ENCODE measurements around the gene RBM5.
A peak's percentile ranks its signal among the peaks of the same experiment; 100 is the strongest.

Gene RBM5

GRCh38 chr3:50121072-50122032 lies 32.6 kb downstream of the RBM5 start:
- peak; percentile 84 for DNase-seq (ENCODE audit: low read depth, low spot score)

DNA sequence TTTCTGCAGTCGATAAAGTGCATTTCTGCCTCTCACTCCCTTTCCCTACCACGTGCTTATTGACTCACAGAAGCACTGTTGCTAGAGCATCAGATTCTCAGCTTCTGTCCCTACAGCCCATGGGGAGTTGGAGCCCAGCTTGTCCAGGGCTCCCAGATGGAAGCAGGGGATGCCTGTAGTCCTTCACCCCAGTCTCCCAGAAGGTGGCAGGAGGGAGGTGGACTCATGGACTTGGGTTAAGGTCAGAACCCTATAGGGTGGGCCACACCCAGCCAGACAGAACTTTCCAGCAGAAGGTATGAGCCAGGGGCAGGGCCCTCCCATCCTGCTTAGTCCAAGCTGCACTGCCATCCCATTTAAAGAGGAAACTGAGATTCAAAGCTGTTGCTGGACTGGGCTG lies 33.4 kb downstream of the RBM5 start:
- DNase-seq (ENCODE audit: low read depth, low spot score) = no peak

- DNase-seq (ENCODE audit: low read depth, low spot score) = no peak
These were observed 34.1 kb downstream of the RBM5 start for GRCh38 chr3:50122661-50123391.

DNA sequence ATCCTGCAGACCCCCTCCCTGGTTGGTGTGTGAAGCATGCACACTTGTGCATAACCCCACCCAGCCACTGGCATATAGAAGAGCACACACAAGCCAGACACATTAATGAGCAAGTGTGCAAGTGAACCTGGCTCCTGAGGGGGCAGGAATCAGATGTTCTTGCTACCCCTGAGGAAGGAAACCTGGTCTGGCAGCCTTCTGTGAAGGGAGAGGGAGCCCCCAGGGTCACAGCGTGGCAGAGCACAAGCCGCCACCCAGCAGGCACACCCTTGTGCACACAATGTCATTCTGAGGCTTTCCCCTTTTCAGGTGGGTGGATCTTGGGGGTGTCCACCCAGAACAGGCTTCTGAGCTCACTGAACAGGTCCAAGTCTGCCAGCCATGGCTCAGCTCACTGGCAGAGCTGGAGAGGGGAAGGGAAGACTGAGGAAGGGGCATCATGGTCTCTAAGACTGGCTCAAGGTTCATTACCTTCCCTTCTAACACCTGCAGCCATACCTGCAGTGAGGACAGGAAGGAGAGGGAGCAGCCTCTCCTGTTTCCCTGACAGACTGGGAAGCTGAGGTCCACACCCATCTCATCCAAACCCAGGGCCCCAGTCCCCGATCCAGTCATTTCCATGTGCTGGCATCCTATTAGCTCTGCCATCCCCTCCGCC lies 34.8 kb downstream of the RBM5 start:
- no peak for DNase-seq (ENCODE audit: low read depth, low spot score)

DNA sequence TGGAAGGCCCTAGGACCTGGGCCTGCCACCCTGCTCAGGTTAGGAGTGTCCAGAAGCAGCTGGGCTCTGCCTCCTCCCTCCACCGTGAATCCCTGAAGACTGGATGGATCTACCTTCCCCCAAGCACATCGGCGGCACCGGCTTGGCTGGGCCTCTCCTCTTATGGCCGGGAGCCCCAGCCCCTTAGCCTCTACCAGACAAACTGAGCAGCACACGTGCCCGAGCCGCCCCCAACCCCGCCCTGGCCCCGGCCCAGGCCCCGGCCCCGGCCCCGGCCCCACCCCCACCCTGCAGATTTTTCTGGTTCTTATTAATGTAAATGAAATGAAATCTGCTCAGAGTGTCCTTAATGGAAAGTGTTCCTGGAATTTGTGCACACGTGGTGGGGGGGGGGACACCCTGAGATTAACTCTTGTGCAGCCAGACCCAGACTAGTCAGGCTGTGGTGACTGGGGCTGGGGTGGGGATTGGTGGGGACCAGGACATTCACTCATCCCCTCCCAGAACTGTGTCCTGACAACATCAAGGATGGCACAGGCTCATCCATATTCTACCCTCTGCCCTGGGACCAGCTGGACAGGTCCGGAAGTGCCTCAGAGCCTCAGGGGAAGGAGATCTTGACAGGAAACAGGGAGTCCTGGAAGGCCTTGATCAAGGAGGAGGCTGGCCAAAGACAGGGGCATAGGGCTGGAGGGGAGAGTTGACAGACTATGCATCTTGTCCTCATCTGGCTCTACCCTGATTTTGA lies 35.5 kb downstream of the RBM5 start:
- DNase-seq (ENCODE audit: low read depth, low spot score) = peak; percentile 47

GRCh38 chr3:50124800-50125178 lies 36.1 kb downstream of the RBM5 start:
- no peak for DNase-seq (ENCODE audit: low read depth, low spot score)

GRCh38 chr3:50125541-50126286 lies 37.0 kb downstream of the RBM5 start:
- no peak for DNase-seq (ENCODE audit: low read depth, low spot score)

DNA sequence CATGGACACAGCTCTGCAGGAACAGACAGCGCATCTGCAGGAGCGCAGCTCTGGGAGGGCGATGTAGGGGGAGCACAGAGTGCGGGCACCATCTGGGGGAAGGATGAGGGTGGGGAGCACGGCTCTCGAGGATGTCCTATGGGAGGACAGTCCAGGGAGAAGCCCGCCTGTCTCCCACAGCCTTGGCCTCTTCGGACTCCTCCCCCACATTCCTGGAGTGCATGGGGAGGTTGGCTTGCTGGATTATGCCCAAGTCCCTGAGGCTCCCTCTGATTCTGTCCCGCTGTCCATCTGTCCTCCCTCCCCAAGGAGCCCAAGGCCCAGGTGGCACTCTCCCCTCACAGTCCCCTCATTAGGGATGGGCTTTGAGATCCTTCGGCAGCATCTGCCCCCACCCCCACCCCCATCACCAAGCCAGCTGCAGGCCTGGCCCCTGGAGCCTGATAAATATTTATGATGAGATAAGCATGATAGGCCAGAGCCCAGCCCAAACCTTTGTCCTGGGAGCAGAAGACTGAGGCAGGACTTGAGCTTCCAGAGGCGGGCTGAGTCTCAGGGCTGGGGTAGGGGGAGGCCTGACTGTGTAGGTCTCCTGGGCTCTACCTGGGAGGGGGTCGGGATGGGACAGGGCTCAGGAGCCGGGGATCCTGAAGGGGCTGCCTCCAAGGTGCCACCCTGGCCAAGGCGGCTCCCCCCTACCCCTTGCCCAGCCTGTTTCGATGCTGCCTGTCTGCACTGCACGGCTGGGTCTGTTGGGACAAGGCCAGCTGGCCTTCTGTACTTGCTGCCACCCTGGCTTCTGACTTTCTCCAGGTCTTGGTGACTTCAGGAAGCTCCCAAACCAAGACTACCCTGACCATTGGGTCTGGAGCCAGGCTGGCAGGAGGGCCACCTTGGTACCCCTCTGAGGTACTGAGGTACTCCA lies 37.8 kb downstream of the RBM5 start:
- DNase-seq (ENCODE audit: low read depth, low spot score) = peak; percentile 54

GRCh38 chr3:50127251-50127691 lies 38.6 kb downstream of the RBM5 start:
- DNase-seq (ENCODE audit: low read depth, low spot score) = no peak

DNA sequence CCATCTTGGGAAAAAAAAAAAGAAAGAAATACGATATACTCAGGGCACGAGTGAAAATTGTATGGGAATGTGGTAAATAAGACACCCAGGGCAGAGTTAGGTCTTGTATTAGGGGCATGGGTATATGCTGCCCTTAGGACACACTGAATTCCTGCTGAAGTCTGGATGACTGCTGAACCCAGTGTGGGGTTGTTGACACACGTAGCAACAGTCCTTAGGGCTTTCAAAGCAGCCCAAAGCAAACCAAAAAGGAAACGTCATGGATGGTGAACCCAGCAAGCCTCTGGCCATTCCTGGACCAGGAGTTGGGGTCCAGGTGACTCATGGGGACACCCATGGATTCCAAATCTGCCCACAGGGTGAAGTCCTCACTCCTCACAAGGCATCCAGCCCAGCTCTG lies 39.3 kb downstream of the RBM5 start:
- DNase-seq (ENCODE audit: low read depth, low spot score) = no peak

- no peak for DNase-seq (ENCODE audit: low read depth, low spot score)
These were observed 41.7 kb downstream of the RBM5 start for GRCh38 chr3:50130436-50130835.

DNA sequence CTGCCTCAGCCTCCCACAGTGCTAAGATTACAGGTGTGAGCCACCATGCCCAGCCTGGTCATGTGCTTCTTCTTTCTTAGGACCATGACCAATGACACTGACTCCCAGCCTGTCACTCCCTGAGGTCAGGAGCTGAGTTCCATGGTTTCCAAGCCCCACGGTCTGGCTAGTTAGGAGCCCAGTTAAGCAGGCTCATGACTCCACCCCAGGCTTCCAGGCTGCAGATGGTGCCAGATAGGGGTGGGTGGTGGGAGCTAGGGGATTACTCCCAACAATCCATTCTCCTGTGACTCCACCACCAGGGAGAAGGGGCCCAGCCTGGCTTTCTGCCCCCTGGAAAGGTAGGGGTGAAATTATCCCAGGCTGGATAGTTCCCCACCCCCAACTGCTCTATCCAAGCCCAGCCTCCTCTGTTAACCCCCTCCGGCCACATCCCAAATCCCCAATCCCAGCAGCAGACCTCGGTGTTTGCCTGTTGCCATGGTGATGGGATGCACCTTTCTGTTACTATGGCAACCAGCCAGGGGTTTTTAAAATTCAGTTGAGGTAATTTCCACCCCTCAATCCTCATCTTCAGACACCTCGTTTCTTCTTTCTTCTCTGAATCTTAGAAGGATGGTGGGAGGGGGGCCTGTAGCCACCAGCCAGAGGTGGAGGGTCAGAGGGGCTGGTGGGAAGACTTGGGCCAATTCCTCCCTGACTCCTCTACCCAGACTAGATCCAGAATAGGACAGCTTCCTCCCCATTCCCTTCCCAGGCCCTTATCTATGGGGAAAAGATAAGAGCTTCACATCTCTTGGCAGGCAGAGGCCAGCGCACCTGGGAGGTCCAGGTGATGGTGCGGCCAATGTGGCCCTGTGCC lies 43.9 kb downstream of the RBM5 start:
- peak; percentile 72 for DNase-seq (ENCODE audit: low read depth, low spot score)

- DNase-seq (ENCODE audit: low read depth, low spot score) = no peak
These were observed 44.5 kb downstream of the RBM5 start for GRCh38 chr3:50133283-50133615.

DNA sequence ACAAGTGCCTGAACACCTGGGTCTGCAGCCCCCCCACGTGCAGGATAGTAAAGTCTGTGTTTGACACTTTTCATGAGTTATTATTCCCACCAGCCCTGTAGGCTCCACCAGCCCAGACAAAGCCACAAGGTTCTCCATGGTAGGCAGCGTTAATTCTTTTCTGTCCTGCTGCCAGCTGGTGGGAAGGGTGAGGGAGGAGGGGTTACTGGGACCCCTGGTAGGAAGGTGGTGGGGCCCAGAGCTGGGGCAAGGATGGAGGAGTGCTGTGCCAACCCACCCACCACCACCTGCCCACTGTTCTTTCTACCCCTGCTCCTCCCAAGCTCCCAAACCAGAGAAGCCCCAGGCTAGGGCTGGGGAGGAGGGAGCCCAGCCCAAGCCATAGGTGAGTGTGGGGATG lies 45.6 kb downstream of the RBM5 start:
- no peak for DNase-seq (ENCODE audit: low read depth, low spot score)

DNA sequence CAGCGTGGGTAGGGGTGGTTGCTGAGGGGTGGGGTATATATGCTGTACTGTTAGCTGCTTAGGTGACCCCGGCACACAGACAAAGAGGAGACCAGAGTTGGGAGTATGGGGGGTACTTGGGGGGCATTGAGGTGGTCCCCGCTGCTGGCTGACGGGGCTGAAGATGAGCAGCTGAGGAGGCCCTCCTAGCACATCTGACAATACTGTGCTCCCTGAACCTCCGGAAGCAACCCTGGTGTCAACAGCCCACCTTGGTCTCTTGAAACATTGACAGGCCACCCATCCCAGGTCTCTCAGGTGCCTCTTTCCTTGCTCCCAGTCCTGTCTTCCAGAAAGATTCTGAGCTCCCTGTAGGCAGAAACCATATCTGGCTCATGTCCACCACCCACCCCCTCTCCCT lies 47.2 kb downstream of the RBM5 start:
- no peak for DNase-seq (ENCODE audit: low read depth, low spot score)

- no peak for DNase-seq (ENCODE audit: low read depth, low spot score)
These were observed 48.1 kb downstream of the RBM5 start for GRCh38 chr3:50136714-50137405.

DNA sequence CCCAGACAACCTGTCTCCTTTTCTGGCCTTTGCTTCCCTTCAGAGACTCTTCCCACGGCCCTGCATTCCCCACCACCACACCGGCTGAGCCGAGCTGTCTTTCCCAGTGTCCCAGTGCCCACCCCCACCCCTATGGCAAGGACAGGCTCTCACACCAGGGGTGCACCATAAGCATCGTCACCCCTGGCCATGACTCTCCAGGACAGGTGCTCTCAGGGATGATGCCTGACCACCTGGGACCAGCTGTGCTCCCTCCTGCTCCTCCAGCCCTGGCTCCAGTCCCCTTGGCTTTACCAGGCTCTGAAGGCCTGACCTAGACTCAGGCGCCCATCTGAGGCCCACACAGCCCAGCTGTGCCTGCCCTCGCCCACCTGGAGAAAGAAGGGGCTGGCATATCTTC lies 48.8 kb downstream of the RBM5 start:
- DNase-seq (ENCODE audit: low read depth, low spot score) = no peak

All from ELF-1 (cell line).